LHCN-M2 (cell line): Measurements from ENCODE around the gene SLC8A2. TPM values are rescaled to one million over a fixed set of nuclear protein-coding genes. Genes with fewer than 3 reads are reported as not detected.

Experiments used
- DNase-seq: peaks from one replicate; pipeline ENCODE4 v3.0.0-alpha.2; 2012; ENCODE audit warnings: low read depth
- polyA plus RNA-seq: library from polyadenylated mRNA; unstranded; fragments of >200 nt; gene quantifications from one replicate; pipeline ENCODE4 v1.2.1, GENCODE V29; 2012; ENCODE audit warnings: missing spikeins
- total RNA-seq: library from RNA; depleted of rRNA; stranded (reverse); fragments of >200 nt; gene quantifications from 2 replicates; pipeline ENCODE4 v1.2.3, GENCODE V29; 2014; rRNA removed

SLC8A2 gene, protein sequence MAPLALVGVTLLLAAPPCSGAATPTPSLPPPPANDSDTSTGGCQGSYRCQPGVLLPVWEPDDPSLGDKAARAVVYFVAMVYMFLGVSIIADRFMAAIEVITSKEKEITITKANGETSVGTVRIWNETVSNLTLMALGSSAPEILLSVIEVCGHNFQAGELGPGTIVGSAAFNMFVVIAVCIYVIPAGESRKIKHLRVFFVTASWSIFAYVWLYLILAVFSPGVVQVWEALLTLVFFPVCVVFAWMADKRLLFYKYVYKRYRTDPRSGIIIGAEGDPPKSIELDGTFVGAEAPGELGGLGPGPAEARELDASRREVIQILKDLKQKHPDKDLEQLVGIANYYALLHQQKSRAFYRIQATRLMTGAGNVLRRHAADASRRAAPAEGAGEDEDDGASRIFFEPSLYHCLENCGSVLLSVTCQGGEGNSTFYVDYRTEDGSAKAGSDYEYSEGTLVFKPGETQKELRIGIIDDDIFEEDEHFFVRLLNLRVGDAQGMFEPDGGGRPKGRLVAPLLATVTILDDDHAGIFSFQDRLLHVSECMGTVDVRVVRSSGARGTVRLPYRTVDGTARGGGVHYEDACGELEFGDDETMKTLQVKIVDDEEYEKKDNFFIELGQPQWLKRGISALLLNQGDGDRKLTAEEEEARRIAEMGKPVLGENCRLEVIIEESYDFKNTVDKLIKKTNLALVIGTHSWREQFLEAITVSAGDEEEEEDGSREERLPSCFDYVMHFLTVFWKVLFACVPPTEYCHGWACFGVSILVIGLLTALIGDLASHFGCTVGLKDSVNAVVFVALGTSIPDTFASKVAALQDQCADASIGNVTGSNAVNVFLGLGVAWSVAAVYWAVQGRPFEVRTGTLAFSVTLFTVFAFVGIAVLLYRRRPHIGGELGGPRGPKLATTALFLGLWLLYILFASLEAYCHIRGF
- 0.06 TPM in 1 of 2 replicates, not detected in the other for total RNA-seq
- 0.01 TPM for polyA plus RNA-seq

DNA sequence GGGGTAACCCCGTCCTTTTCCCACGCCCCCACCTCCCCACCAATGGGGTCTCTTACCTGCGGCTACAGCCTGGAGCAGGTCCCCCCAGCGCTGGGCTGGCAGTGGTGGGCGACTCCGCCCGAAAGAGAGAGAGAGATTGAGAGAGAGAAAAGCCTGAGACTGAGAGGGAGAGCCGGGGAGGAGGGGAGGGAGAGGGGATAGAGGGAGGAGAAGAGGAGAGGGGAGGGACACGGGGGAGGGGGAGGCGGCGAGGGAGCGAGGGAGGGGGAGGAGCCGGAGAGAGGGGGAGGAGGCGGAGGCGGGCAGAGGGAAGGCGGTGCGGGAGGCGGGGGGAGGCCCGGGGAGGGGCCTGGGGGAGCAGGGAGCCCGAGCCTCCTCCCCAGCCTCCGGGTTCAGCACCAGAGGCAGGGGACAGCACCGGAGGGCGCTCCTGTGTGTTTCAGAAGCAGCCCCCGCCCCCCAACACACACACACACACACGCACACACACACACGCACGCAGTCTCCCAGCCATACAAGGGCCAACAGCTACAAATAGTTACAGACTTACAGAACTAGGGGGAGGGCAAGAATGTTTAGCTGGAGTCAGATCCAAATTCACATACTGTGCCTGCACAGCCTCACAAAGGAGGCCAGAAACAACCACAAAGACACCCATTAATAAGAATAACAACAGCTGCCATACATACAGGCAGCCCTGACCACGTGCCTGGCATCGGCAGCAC, at the start of gene SLC8A2:
SLC8A2 (minus strand) TSS at position 161 of the 725 bp plus-strand sequence. CDS start 5,490 bp downstream, outside the sequence.
- DNase-seq = peak; percentile 49

DNA sequence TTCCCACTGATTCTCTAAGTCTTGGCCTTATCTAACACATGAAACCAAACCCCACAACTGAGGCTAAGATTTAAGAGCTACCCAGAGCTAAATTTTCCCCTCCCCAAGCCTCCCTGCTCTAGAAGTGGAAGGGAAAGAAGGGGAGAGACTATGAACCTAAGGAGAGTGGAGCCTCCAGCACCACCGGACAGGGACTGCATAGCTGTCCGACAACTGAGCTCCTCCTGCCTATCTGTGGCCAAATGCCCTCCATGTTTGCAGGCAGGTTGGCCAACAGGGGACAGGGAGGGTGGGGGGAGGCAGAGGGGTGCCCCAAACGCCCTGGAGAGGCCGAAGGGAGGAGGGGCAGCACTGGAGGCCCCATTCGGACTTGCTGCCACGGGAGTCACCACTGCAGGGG, 49.1 kb upstream of the SLC8A2 start:
- DNase-seq = no peak

DNA sequence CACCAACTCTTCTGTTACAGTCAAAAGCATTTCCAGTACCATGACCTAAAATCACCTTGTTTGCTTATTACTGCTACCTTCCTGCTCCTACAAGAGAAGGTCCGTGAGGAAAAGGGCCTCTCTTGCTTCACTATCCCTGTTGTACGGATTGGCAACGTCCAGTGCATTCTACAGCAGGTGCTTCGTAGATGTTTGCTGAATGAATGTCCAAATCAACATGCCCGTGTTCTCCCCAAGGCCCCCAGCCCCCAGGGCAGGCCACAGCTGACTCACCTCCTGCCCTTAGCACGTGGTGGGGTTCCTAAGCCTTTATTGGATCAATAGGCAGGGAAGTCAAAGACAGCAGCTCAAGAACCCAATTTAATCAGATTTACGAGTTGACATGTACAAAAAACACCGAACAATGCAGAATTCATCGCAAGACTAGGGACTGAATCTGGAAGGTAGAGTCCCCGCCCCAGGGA, 48.7 kb upstream of the SLC8A2 start:
- DNase-seq = no peak

DNA sequence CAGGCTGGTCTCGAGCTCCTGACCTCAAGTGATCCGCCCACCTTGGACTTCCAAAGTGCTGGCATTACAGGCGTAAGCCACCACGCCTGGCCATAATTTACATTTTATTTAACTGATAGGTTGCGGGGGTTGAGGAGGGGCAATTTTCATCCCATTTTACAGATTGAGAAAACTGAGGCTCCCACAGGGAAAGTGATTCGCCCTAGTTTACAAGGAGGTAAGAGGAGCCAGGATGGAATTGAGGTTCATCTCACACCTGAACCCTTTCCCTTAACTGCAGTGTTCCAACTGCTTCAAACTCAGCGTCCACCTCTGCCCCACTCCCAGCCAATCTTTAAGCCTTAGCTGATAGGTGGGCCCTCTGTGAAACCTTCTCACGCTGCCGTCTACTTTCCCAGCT, 47.2 kb upstream of the SLC8A2 start:
- no peak for DNase-seq

DNA sequence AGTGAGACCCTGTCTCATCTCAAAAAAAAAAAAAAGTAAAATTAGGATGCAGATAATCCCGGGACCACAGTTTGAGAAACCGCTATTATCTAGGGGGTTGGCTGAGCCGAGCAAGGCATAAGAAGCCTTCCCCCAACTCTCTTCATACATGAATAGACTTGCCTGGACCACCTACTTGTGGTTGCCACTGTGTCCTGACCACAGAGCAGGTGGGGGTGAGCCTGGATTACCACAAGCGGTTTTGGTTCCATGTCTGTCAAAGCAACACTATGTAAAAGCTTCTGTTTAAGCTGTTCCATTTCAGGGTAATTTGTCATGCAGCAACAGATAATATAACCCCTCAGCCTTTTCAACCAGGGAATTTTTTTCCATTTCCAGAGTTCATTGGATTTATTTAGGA, 46.4 kb upstream of the SLC8A2 start:
- DNase-seq = peak; percentile 81

DNA sequence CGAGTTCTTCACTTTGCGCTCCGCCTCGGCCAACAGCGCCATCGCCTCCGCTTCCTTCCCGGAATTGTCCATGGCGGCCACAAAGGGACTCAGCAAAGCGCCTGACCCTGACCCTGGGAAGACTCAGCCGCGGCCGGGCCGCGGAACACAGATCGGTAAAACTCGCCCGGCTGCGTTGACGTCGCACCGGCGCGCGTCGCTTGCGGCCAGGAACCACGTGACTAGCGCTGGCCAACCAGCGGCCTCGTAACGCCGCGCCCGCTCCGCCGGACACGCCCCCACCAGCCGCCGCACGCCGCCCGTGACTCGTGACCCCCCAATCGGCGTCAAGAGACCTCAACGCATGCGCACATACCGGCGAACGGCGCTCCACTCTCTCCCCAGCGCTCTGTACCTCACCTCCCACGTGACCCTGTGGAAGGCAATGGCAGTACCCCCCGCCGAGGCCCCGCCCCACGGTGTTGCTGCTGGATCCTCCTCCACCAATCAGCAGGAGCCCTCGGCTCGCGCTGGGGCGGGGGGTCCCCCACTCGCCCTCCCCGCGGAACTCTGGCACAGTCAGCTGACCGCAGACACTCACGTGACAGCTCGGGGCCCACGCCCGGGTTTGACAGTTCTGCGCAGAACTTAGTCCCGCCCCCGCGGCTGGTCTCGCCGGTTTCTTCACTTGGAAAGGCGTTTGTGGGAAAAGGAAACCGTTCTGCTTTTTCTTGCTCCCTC, 43.3 kb upstream of the SLC8A2 start, which contains the start of gene NAPA:
NAPA (minus strand) TSS at position 195 of the 720 bp plus-strand sequence; CDS start at position 72, 123 bp downstream.
- DNase-seq = peak; percentile 100

DNA sequence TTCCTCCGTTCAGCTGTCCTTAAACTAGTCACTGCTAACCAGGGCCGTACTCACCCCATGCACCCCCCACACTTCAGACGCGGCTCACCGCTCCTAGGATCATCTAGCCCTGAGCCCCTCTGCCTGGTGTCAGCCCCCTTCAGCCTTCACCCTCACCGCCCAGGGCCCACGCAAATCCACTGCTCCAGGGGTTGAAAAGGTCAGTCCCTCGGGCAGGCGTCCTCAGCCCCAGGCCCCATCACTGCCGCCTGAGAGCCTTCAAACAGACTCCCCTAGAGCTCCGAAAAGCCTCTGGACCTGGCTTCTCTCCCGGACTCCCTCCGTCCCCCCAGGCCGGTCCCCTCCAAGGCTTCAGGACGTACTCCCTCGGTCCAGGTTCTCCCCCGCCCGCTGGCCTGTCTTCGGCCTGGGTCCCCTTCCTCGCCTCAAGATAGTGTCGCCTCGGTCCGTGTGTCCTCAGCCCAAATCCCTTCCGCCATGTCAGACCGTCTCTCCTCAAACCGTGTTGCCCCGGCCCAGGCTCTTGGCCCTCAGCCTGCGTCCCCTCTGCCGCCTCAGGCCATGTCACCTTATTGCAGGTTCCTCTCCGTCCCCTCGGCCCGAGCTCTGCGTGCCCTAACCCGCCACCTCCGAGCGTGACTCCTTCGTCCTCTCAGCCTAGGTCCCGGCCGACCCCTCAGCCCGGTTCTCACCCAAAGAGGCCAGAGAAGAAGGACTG, 42.6 kb upstream of the SLC8A2 start:
- no peak for DNase-seq

DNA sequence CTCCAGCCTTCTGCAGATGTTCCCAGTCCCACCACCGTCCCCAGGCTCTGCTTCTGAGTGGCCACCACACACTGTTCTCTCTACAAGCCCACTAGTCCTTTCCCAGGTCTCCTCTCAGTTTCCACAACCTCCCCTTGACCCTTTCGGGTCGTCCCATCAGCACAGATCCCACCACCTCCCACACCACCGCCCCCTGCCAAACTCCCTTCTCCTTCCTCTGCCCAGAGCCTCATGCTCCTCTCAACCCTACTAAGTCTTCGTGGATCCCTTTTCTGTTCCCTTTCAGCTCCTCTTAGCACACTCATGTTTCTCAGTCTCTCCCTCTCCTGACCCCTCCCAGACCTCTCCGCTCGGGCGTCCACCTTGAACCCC, 41.2 kb upstream of the SLC8A2 start:
- DNase-seq = no peak

DNA sequence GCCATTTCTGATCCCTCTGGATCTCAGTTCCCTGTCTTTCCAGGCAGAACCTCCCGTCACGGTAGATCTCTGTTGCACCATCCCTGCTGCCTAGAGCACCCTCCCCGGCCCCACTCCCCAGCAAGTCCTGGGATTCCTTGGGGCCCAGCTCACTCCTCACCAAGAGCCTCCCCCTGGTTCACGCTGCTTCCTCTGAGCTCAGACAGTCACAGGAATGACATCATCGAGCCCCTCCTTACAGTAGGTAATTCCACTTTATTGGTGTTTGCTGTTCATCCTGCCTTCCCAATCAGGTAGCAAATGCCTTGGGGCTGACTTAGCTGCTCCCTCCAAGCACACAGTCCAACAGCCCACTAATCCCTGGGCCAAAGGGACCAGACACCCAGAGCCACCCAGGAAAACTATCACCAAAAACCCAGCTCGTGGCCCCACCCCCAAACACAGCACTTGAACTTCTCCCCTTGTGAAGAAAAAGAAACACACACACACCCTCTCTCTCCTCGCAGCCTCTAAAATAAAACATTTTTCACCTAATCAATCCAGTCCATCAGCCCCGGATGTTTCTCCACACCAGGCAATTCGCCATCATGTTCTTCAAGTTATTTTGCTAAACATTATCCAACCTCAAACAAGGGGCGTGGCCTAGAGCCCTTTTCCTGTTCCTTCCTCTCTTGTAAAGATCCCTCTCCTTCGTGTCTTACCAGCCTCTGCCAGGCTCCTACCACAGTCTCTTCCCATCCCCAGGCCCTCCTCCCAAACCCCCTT, 40.7 kb upstream of the SLC8A2 start:
- DNase-seq = peak; percentile 58

DNA sequence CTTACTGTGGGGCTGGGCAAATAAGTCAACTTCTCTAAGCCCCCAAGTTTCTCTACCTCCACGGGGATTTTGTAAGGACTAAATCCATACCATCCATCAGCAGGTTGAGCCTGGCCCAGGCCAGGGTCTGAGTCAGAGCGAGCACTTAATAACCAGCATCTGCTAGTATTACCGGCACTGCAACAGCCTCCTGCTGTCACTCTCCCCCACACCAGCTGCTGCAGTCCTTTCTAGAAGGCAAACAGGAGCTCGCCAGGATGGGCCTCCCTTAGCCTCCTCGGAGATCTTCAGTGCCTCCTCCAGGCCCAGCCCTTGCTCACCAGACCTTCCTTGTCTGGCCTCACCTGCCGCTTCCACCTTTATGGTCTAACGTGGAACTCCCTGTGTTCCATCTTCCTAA, 40.0 kb upstream of the SLC8A2 start:
- DNase-seq = peak; percentile 91

DNA sequence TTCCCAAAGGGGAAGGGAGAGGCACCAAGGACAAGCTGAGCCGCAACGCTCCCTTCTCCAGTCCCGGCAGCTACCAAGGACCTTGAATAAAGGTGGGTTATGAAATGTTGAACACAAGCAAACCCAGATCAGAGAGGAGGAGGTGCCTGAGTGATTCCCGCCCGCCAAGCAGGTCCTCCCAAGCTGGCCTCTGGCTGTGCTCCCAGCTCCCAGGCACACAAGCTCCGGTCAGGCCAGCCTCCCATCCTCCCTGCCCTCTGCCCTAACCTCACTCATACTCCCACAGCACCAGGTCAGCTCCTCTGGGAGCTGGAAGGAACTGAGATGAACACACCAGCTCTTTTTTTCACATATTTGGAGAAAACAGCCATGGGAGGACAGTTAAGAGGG, 39.4 kb upstream of the SLC8A2 start:
- DNase-seq = peak; percentile 32

DNA sequence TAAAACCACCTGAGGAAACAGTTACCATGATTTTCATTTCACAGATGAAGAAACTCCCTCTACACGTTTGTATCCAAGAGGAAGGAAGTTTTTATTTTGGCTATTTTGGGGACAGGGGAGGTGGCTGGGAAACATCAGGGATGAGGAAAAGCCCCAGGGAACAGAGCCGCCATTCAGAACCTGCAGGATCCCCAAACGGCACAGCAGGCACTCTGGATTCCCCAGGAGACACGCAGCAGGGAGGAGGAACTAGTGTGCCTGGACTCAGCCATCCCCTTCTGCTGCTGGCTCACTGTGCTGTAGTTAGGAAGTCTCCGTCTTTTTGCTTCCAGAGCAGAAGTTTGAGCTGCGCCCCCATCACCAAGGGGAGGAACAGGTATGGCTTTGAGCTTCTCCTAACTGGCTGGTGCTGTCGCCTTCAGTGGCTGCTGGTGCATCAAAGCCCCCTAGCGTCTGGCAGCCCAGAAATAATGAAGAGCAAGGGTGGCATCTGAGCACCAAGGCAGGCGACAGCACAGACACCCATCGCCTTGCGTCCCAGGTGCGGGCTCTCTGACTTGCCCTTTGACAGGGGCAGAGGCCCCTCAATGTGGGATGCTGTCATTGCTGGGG, 38.9 kb upstream of the SLC8A2 start:
- no peak for DNase-seq

DNA sequence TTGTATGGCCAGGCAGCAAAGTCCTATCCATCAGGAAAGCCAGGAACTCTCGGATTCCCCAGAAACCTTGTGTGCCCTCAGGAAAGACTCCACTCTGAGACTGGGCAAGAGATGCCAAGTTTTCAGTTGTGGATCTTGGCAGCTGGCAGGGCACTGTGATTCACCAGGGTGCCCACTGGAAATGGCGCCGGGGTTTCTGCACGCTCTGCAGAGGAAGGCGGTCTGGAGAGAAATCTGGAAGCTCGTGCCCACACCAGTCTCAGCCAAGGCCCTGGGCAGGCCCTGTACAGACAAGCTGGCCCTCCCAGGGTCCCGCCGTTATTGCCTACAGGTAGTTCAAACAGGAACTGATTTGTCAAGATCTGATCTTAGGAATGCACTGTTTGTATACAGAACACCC, 38.3 kb upstream of the SLC8A2 start:
- DNase-seq = peak; percentile 80

DNA sequence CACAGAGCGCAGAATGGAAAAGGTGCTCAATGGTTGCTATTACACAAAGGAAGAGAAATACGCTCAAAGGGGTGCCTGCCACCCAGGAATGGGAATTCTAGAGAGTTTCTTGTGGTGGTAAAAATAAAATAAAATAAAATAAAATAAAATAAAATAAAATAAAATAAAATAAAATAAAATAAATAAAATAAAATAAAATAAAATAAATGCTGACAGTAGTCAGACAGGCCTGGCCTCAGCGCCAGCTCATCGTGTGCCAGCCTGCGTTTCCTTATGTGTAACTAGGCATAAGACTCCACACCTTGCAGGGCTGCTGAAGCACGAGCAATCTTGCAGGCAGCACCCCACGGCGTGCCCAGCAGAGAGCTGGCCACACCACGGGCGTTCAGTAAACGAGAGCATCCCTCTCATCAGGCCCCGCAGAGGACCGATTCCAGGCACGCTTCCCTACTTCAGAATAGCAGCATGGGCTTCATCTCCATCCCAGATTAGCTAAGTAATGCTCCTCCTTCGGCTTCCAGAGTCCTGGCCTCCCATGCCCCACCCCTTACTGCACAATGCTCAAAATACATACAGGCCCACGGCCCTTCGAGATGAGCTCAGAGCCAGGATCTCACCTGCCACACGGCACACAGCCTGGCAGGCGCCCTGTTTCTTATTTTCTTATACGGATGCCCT, 37.6 kb upstream of the SLC8A2 start:
- no peak for DNase-seq

DNA sequence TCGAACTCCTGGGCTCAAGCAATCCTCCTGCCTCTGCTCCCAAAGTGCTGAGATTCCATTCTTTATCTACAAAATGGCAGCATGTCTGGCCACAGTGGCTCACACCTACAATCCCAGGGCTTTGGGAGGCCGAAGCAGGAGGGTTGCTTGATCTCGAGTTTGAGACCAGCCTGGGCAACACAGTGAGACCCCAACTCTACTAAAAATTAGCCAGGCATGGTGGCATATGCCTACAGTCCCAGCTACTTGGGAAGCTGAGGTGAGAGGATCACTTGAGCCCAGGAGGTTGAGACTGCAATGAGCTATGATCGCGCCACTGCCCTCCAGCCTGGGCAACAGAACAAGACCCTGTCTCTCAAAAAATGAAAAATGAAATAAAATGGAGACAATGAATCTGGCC, 37.0 kb upstream of the SLC8A2 start:
- DNase-seq = no peak

DNA sequence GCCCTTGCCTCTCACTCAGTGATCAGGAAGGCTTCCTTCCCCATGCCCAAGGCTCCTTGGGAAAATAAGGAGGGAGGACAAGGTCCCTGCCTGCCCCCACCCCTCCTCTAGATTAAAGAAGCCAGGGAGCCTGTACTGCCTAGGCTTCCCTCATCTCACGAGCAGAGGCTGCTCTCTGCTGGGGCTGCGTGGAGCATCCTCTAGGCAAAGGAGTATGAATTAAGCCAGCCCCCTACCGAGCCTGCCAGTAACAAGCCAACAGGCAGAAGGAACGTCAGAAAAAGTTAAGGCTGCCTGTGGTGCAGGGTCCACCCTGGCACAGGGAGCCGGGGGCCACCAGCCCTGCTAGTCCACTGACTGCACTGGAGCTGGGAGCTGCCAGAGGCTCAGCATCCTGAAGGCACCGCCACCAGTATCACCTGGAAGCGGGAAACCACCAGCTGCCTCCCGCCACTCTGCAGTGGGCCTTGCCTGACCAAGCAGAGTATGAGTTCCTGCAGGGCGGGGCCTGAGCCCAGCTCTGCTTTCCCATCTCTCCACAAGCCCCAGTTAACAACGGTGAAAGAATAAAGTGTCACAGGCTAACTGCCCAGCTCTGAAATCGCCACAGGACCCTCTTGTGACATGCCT, 36.3 kb upstream of the SLC8A2 start:
- no peak for DNase-seq

DNA sequence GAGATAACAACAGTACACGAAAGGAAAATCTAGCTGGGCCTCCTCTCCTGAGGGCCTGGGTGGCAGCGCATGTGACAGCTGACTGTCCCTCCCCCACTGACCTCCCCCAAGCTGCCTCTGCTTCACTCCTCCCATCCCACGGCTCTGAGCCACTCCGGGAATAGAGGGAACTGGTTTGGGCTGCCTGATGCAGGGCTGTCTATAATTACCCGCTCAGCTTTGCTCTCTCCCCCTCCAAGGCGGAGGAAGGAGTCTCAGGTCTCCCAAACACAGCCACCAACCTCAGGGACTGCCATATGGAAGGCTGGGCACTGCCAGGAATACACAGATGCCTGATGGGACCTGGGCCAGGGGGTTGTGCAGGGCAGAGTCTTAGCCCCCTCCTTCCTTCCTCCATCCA, 35.3 kb upstream of the SLC8A2 start:
- no peak for DNase-seq

DNA sequence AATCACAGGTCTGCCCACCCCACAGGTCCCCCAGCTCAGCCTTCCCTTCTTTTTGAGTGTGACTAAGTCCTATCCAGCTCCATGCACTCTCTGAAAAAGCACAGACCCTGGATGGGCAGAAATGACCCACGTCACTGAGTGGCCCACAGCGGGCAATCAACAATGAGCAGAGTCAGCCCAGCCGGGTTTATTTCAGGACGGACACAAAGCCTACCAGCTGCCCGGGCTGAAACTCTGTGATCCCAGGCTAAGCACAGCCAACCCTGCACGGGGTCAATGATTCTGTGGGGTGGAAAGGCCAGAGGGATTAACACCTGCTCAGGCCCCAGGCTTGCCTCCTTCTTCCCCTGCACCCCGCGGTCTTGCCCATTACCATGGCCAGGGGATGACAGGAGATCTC, 34.8 kb upstream of the SLC8A2 start:
- no peak for DNase-seq
